Measurements from ENCODE around the gene PYGM. TPM values are rescaled to one million over a fixed set of nuclear protein-coding genes. Genes with fewer than 3 reads are reported as not detected.

PYGM gene
- total and polyA plus RNA-seq, 2 of the 8 experiments (the other 6 are each of a cell fraction or from before 2014, with no cell fraction given), result 9.6 to 10.0 TPM

DNA sequence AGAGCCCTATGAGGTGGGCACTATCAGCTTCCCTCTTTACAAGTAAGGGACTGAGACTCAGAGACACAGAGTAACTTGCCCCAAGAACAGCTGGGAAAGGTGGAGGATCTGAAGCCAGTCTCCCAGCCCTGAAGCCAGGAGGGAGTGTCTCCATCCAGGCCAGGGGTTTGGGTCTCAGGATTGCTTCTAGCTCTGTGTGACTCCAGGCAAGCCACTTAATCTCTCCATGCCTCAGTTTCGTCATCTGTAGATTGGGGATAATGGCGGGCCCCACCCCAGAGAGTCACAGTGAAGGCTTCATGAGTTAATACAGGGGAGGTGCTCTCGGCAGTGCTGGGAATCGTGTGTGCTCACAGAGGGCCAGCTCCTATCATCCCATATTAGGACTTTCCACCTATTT is 32.7 kb upstream of the PYGM start (continued):
- TF ChIP-seq CHD7 (IDR thresholded peaks at IDR 0.05; ENCODE audit: insufficient replicate concordance, low read length) (no peak), JUND (IDR thresholded peaks at IDR 0.05; ENCODE audit: low read length) (no peak), RFX5 (IDR thresholded peaks at IDR 0.05; ENCODE audit: borderline replicate concordance, low read depth, low read length) (no peak), SIX5 (IDR thresholded peaks at IDR 0.05; ENCODE audit: low read depth, low read length) (no peak), RAD21 (IDR thresholded peaks at IDR 0.05 in 1 of 2, conservative IDR thresholded peaks at IDR 0.05 in 1 of 2; ENCODE audit: low read depth in 2 of 2, low read length in 2 of 2) (no peak), KDM1A (IDR thresholded peaks at IDR 0.05; ENCODE audit: borderline replicate concordance, low read length) (no peak)
